ENCODE measurements around the gene ANKRD29.
"Not testable (repeated sequence)": the region's sequence is repeated elsewhere in the genome, so short reads cannot be mapped to it uniquely, and the experiment has no call there.

ANKRD29 gene

DNA sequence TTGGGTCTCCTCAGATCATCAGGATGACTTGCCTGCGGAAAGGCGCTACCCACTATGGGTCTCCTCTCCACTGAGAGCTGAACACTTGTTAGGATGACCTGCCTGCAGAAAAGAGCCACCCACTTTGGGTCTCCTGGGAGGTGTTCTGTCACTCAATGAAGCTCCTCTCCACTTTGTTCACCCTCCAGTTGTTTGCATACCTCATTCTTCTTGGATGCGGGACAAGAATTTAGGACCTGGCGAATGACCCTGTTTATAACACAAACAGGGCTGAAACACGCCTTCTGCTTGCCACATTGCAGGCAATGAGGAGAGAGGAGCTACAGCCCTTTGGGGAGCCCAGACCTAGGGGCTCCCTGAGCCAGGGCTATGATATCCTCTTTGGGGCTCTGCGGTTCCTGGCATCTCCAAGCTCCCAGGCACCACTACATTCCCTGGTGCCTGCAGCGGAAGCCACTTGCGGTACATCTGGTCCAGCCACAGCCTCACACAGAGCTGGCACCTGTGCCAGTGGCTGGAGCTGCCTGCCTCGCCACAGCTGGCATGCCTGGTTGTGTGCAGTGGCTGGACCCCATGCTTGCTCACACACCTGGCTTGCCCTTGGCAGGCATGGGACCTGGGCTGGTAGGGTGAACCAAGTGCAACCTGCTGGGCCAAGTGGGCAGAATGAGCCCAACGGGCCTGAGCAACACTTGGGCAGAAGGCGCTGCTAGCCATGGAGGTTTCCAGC is 20.6 kb downstream of the ANKRD29 start:
- no peak for DNase-seq

DNA sequence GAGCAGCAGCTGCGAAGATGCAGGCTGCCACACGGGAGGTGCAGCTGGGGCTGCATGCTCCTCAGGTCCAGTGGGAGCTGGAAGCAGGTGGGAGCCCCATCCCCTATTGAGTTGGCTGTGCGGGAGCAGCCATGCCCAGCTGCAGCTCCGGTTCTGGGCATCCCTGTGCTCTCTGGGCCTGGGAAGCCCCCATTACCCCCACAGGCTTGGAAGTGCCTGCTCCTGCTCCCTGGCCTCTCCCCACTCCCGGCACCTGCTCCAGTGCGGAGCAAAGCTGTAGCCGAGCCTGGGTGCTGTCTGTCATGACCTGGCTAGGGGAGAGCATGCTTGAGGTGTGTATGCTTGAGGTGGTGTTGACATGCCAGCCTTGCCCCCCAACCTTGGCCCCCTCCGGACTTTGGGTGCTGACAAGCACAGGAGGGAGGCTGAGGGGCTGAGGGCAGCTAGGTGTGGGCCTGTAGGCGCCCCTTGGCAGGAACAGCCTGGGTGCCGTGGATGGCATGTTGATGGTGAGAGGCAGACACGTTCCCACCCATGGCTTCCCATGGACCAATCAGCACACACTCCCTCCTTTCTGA is 21.5 kb downstream of the ANKRD29 start:
- DNase-seq, result no peak

DNA sequence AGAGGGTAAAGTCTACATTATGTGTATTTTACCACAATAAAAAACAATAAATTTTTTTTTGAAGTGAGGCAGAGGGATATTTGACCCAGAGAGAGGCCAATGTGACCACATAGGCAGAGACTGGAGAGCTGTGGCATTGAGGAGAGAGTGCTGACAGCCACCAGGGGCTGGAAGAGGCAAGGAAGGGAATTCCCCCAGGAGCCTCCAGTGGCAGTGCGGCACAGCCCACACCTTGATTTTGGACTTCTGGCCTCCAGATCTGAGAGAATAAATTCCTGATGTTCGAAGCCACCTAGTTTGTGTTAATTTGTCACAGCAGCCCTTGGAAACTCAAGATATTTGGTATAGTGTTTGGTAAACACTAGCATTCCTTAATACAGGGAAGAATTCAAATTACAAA is 22.7 kb downstream of the ANKRD29 start:
- no peak for DNase-seq

DNA sequence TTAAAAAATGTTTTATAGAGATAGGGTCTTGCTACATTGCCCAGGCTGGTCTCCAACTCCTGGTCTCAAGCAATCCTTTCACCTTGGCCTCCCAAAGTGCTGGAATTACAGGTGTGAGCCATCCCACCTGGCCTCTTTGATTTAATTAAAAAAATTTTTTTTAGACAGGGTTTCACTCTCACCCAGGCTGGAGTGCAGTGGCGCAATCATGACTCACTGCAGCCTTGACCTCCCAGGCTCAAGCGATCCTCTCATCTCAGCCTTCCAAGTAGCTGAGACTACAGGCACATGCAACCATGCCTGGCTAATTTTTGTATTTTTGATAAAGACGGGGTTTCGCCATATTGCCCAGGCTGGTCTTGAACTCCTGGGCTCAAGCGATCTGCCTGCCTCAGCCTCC is 26.3 kb downstream of the ANKRD29 start:
- not testable (repeated sequence) for DNase-seq

DNA sequence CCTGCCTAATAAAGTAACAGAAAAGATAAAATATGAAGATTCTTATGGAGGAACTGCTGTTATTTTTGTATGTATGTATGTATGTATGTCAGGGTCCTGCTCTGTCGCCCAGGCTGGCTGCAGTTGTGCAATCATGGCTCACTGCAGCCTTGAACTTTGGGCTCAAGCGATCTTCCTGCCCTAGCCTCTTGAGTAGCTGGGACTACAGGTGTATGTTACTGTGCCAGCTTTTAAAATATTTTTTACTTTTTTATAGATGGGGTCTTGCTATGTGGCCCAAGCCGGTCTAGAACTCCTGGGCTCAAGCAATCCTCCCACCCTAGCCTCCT is 26.7 kb downstream of the ANKRD29 start:
- DNase-seq, result no peak

DNA sequence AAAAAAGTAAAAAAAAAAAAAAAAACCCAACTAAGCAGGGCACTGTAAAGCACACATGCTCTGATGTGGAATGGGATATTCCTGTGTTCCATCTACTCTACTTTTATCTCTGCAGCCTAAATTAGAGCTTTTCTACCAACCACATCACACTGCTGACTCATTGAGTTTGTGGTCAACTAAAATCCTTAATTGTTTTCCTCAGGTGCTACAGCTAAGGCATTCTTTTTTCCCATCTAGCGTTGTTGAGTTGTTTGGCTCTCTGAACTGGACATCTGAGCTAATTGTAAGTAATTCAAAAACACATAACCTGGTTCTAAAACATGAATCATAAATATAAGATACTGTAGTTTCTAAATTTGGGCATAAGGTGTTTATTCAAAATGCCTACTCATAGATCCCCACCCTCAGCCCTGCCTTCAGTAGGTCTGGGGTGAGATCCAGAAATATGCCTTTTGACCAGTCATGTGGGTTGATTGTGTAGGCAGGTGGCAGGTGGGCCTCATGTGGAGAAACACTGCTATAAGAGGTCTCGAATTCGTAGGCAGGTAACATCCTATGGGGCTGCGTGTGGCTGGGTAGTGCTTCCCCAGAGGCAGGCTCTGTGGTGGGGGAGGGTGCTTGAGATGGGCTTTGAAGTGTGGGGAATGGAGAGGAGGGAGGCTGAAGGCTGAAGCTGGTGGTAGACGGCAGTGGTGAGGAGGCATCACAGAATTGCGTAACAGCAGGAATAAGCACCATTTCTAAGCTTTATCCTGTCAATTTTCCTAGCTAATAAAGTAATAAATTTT is 27.2 kb downstream of the ANKRD29 start:
- no peak for DNase-seq

DNA sequence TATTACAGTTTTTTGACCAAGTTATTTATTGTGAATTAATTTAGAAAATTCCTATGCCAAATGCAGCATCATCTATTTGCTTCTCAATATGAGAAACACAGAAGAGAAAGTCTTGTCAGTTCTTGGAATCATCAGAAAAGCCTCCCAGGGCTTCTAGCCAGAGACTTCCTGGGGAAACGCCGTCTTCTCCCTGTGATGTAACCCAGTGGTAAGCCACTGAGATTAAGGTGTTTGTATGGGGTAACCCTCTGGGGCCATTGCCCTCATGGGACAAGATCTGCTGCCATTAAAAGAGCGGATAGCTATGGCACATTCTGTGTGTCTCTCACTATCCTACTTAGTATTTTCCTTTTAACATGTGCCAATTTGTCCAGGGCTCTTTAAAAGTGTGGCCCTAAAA is 28.0 kb downstream of the ANKRD29 start:
- DNase-seq, result no peak

DNA sequence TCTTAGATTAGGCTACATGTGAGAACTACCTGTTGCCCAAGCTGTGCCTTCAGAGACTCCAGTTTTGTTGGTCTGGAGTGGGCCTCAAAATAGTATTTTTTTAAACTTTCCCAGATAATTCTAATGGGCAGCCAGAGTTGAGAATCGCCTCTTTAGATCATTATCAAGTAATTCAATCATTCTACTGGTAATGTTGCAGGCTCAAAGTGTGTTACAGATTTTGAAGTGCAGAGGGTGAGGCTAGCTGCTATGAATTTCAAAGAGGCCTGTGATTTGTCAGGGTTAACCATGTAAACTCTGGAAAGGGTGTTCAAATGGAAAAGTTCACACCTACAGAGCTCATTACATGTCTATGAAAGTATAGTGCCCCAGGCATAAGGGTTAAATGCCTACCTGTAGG is 30.1 kb downstream of the ANKRD29 start:
- no peak for DNase-seq

DNA sequence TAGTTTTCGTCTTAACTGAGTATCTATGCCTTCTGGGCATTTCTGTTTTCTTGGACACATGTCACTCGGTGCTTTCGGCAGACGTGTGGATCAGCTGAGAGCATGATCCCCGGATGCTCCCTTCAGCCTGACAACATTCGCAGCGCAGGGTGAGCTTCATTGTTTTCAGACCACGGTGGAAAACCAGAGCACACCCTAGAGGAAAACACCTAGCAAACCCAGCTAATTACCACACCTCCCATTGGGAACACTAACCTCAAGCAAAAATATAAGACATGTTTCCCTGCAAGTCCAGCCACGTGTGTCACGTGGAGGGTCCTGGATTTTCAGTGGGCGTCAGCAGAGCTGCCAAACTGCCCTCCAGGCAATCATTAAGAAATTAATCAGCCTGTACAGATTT is 31.0 kb downstream of the ANKRD29 start:
- DNase-seq, result no peak

DNA sequence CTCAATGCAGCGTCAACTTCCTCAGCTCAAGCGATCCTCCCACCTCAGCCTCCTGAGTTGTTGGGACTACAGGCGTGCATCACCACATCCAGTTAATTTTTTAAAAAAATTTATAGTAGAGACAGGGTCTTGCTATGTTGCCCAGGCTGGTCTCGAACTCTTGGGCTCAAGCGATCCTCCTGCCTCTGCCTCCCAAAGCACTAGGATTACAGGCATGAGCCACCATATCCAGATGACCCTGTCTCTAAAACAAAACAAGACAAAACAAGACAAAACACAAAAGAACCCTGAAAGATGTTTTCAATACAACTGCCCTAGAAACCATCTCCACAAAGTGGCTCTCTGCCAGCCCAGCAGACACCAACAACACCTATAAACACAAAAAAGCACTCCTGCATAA is 31.4 kb downstream of the ANKRD29 start:
- no peak for DNase-seq

DNA sequence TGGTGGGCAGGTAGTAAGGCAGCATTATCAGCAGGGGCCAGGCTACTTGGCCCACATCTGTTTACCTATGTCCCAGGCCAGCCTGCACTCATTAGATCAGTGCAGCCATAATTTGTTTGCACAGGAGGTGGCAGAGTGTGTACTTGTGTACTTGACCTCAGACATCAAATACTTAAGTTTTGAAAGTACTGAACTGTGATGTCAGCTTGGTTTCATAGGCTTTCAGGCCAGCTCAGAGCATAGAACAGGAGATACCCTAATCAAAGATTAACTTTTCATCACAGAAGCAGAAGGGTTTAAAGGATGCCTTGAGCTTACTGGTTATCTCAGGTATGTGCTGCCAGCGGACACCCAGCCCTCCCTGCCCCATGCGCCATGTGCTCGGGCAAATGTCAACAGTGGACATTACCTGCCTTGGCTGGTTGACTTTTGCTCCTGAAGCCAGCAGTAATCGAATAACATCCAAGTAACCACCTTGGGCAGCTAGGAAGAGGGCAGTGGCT is 33.2 kb downstream of the ANKRD29 start:
- no peak for DNase-seq

DNA sequence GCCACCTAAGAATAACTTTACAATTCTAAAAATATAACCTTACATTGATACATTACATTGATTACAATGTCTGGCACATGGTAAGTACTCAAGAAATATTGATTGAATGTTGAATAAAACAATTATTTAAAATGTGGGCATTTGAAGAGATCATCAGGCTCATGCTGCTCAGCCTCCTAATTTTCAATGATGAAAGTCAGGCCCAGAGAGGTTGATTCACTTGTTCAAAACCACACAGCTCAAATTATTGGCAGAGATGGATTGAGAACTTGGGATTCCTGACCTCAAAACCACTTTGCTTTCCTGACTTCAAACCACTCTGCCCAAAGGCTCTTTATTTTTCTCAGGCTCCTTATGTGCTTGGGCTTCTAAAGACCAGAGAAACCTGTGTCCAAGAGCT is 34.7 kb downstream of the ANKRD29 start:
- no peak for DNase-seq

DNA sequence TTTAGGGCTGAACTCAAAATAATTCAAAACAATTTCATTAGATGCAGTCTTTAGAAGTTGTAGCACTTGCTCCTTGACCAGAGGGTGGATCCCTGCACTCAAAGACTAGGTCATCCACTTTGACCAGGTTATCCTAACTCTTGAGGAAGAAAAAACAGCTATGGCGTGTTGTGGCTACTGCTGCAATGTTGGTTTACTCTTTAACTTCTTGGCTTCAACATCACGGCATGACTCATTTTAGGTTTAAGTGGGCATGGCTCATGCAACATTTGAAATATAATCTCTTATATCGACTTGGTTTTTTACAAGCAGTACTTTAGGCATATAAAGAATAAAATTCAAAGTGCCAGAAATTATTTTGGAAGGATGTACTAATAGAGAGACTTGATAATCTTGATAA is 35.4 kb downstream of the ANKRD29 start:
- peak; percentile 45 for DNase-seq

DNA sequence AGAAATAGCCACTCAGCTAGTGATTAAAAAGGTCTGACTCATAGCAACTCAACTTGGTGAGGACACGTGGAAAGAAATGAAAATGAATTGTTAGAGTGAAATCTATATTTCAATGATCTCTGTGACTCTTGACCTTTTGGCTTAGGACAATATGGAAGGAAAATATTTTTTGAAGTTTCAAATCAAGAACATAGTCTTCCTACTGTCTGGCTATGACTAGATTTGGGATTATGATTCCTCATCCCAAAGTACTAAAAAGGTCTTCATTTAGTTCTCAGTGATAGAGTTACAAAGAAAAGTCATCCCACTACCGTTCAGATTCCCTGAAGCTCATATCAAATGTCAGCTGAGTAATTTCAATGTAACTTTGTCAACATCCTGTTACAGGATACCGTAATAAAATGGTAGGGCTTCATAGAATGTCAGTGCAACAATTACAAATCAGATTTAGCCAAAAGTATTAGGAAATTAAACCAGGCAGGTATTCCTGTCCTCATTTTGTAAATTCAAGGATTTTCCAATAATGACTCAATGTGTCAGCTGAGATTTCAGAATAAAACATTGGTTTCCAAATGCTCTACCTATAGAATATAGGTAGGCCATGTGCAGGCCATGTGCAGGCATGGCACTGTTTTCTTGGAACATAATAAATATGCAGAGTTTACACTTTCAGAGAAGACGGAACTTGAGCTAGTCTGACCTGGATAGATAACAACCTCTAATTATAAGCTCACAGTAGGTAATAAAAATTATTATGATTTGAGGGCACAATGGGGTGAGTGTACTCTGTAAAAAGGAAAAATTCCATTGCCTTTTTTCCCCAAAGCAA is 36.0 kb downstream of the ANKRD29 start:
- peak; percentile 41 for DNase-seq

DNA sequence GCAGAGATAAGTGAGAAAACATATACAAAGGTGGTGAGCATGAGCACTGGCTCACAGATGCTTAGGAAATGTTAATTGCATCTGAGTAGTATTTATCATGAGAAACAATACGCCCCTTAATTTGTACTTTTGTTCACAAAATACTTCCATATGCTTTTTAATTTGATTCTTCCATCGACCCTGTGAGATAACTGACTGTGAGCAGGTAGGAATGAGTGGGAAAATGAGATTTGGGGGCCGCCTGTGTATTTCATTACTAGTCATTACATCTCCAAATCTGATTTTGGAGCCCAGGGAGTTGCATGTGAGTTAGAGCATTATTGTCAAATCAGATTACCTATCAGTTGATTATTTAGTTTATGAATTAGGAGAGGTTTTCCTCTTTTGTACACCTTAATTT is 39.7 kb downstream of the ANKRD29 start:
- no peak for DNase-seq

DNA sequence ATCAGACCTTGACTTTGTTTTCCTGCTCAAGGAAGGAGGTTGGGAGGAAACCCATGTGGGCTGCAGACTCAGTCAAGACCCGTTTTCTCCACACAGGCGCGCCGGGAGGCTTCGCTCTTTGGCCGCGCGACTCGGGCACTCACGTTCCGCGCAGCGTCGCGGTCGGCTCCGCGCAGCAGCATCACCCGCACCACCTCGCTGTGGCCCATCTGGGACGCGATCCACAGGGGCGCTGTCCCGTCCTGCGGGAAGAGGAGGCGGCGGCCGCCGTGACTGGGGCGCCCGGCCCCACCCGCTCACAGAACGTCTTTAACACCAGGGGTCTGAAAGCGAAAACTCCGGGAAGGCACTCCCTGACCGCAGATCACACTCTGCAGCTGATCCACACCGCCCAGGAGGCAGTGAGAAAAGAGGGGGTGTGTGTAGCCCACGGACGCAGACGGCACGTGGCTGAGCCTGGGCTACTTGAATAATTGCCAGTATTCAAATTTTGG is 43.3 kb downstream of the ANKRD29 start:
- peak; percentile 14 for DNase-seq

DNA sequence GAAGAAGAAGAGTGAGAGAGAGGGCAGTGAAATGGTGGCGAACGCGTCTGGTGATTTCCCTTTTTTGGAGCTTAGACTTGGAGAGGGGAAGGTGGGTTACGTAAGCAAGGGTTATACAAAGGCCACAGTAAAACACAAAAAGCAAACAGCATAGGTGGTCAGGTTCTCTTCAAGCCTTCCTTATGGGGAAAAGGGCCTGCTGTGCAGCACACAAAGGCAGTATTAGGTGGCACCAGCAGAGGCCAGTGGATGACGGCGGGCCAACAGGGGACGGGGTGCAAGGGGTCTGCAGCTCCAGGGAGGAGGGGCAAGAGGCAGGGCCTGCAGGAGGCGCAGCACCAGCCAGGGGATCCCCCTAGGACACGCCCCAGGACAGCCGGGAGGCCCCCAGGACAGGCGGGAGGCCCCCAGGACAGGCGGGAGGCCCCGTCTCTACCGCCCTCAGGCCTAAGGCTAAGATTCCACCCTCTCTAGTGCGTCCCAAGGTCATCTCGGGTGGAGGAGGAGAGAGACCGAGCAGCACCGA is 43.8 kb downstream of the ANKRD29 start:
- no peak for DNase-seq

DNA sequence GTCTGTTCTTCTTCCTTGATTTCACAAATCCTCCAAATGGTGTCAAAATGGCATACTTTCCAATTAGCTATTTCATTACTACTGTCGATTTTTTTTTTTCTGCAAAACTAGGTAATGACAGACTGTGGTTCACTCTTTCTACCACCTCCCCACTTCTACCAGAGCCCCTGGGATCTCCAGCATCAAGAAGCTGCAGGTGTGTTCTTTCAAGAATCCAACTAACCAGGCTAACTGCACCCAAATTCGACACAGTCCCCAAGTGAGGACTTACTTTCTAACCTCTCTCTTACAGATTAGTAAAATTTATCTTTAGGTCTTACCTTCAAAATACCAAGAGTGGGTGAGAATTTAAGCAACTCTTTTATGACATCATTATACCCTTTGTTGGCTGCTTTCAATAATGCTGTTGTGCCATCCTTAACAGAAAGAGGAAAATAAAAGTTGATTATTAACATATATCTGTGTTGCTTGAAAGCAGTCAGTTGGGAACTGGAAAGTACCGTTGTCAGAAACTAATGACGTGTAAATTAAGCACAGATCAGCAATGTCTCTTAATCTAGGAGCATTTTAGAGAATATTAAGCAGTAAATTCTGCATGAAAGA is 45.2 kb downstream of the ANKRD29 start:
- no peak for DNase-seq

DNA sequence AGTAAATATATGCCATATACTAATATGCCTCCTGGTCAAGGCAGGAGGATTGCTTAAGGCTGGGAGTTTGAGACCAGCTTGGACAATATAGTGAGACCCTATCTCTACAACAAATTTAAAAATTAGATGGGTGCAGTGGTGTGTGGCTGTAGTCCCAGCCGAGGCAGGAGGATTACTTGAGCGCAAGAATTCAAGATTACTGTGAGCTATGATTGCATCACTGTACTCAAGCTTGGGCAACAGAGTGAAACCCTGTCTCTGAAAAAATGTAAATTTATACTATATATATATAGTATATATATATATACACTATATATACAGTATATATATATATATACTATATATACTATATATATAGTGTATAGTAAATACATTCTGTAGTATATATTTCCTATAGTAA is 46.5 kb downstream of the ANKRD29 start:
- no peak for DNase-seq

DNA sequence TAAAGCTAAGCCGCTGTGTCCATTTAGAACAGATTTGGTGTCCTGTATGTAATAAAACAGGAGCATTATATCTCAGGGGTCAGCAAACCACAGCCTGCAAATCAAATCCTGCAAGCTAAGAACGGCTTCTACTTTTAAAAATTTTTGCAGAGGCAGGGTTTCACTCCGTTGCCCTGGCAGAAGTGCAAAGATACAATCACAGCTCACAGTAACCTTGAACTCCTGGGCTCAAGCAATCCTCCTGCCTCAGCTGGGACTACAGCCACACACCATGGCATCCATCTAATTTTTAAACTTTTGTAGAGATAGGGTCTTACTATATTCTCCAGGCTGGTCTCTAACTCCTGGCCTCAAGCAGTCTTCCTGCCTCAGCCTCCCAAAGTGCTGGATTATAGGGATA is 47.8 kb downstream of the ANKRD29 start:
- DNase-seq, result no peak

DNA sequence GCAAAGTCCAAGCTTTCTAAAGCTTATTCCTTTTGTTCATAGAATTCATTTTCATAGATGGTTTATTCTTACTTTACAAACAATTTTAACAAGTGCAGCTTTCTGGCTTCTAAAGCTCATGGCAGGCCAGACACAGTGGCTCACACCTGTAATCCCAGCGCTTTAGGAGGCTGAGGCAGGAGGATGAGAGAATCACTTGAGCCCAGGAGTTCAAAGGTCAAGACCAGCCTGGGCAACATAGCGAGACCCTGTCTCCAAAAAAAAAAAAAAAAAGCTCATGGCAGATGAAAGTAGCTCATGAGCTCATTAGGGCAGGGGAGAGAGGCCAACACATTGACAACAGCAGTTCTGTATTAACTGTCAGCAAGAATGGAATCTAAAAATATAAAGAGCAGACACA is 48.3 kb downstream of the ANKRD29 start:
- DNase-seq, result no peak

DNA sequence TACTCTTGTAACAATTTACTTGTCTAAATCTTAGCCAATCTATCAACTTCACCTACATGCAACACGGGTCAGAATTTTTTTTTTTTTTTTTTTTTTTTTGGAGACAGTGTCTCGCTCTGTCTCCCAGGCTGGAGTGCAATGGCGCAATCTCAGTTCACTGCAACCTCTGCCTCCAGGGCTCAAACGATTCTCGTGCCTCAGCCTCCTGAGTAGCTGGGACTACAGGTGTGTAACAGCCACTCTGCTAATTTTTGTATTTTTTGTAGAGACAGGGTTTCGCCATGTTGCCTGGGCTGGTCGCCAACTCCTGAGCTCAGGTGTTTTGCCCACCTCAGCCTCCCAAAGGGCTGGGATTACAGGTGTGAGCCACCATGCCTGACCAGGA is 49.6 kb downstream of the ANKRD29 start:
- not testable (repeated sequence) for DNase-seq
